HepG2 (cell line): ENCODE results near the gene TM4SF1. TPM values are rescaled to one million over a fixed set of nuclear protein-coding genes. Genes with fewer than 3 reads are reported as not detected.

Experiments
- CBFB ChIP-seq: sonication (generic); formaldehyde crosslinking; IDR thresholded peaks from 2 replicates; pipeline ENCODE4 v1.4.0; 2020; ENCODE audit warnings: missing genetic modification reagents
- CENPT ChIP-seq: sonication (generic); formaldehyde crosslinking; IDR thresholded peaks from 2 replicates; pipeline ENCODE4 v1.8.0; 2022; ENCODE audit warnings: low read depth, mild to moderate bottlenecking, moderate library complexity, missing genetic modification reagents
- CREM ChIP-seq, 2 experiments: sonication (generic) in 1 of 2; formaldehyde crosslinking in 1 of 2; IDR thresholded peaks; 2 replicates each; pipeline versions ENCODE4 v1.4.0 to v1.6.1; 2016 to 2020; ENCODE audit warnings: antibody characterized with exemption in 1 of 2, mild to moderate bottlenecking in 1 of 2, missing genetic modification reagents in 1 of 2
- FOXP1 ChIP-seq, 2 experiments: fragments of 450-650 bp in 1 of 2; IDR thresholded peaks; 2 replicates each; pipeline ENCODE4 v1.6.1; 2017 to 2018; ENCODE audit warnings: antibody characterized with exemption in 1 of 2
- ISL2 ChIP-seq: sonication (generic); formaldehyde crosslinking; IDR thresholded peaks from 2 replicates; pipeline ENCODE4 v1.5.0; 2020; ENCODE audit warnings: missing genetic modification reagents
- NCOA2 ChIP-seq: sonication (generic); formaldehyde crosslinking; IDR thresholded peaks from 2 replicates; pipeline ENCODE4 v1.8.0; 2022; ENCODE audit warnings: inconsistent platforms
- RBM39 ChIP-seq: fragments of 200-400 bp; formaldehyde crosslinking; IDR thresholded peaks from one replicate; pipeline ENCODE4 v1.6.1; 2018; ENCODE audit warnings: antibody characterized with exemption, mild to moderate bottlenecking, low read depth, low read length; ENCODE audit not compliant: poor library complexity, severe bottlenecking
- SRF ChIP-seq: IDR thresholded peaks from 2 replicates; pipeline ENCODE4 v1.6.1; 2011; ENCODE audit warnings: mild to moderate bottlenecking, low read depth, low read length, moderate library complexity
- TOPORS ChIP-seq: sonication (generic); formaldehyde crosslinking; IDR thresholded peaks from 2 replicates; pipeline ENCODE4 v1.8.0; 2023; ENCODE audit warnings: mild to moderate bottlenecking, missing genetic modification reagents
- ZFP37 ChIP-seq: sonication (generic); formaldehyde crosslinking; IDR thresholded peaks from 2 replicates; pipeline ENCODE4 v1.4.0; 2020; ENCODE audit warnings: missing genetic modification reagents, borderline replicate concordance
- ZNF17 ChIP-seq: sonication (generic); formaldehyde crosslinking; IDR thresholded peaks from 2 replicates; pipeline ENCODE4 v1.5.0; 2020; ENCODE audit warnings: mild to moderate bottlenecking, missing genetic modification reagents
- ZNF282 ChIP-seq: fragments of 450-650 bp; IDR thresholded peaks from 2 replicates; pipeline ENCODE4 v1.6.1; 2018; ENCODE audit not compliant: partially characterized antibody
- ZNF441 ChIP-seq: sonication (generic); formaldehyde crosslinking; IDR thresholded peaks from 2 replicates; pipeline ENCODE4 v1.7.0; 2021; ENCODE audit warnings: missing genetic modification reagents, borderline replicate concordance
- ZNF468 ChIP-seq: sonication (generic); formaldehyde crosslinking; IDR thresholded peaks from 2 replicates; pipeline ENCODE4 v1.8.0; 2022; ENCODE audit warnings: mild to moderate bottlenecking, moderate library complexity, missing genetic modification reagents
- ZNF501 ChIP-seq: sonication (generic); formaldehyde crosslinking; IDR thresholded peaks from 2 replicates; pipeline ENCODE4 v1.5.1; 2020; ENCODE audit warnings: mild to moderate bottlenecking, moderate library complexity, missing genetic modification reagents
- ZNF703 ChIP-seq: sonication (generic); formaldehyde crosslinking; IDR thresholded peaks from 2 replicates; pipeline ENCODE4 v1.5.1; 2020; ENCODE audit warnings: missing genetic modification reagents, mild to moderate bottlenecking, moderate library complexity, borderline replicate concordance
- ZNF749 ChIP-seq: sonication (generic); formaldehyde crosslinking; IDR thresholded peaks from 2 replicates; pipeline ENCODE4 v1.8.0; 2022; ENCODE audit warnings: mild to moderate bottlenecking, missing genetic modification reagents, moderate library complexity, borderline replicate concordance
- ZNF788 ChIP-seq: sonication (generic); formaldehyde crosslinking; IDR thresholded peaks from 2 replicates; pipeline ENCODE4 v1.5.0; 2020; ENCODE audit warnings: mild to moderate bottlenecking, missing genetic modification reagents, borderline replicate concordance
- polyA plus RNA-seq, 8 experiments: library from polyadenylated mRNA; depleted of rRNA in 3 of 8; stranded (reverse) in 7 of 8; unstranded in 1 of 8; fragments of >200 nt; fragmentation: Illumina TruSeq in 4 of 8; extraction: Trizol in 4 of 8; gene quantifications; 2 replicates each; pipeline versions ENCODE4 v1.2.1 to v1.2.3, GENCODE V29; 2011 to 2016; ENCODE audit warnings: low read depth in 4 of 8, missing spikeins in 1 of 8, mixed read lengths in 1 of 8; ENCODE audit not compliant: insufficient read depth in 1 of 8
- total RNA-seq, 5 experiments: library from RNA; depleted of rRNA; stranded (reverse); fragments of >200 nt; fragmentation: Illumina TruSeq; extraction: Trizol; gene quantifications; 2 replicates each; pipeline ENCODE4 v1.2.3, GENCODE V29; 2016; ENCODE audit warnings: low read depth in 1 of 5
- TF ChIP-seq, protein P1 (sequence below): sonication (generic); formaldehyde crosslinking; IDR thresholded peaks from 2 replicates; pipeline ENCODE4 v1.9.0; 2021; ENCODE audit warnings: missing genetic modification reagents, mild to moderate bottlenecking, borderline replicate concordance
- TF ChIP-seq, protein P2 (sequence below): sonication (generic); formaldehyde crosslinking; IDR thresholded peaks from 2 replicates; pipeline ENCODE4 v1.5.1; 2020; ENCODE audit warnings: missing genetic modification reagents, mild to moderate bottlenecking, borderline replicate concordance
- TF ChIP-seq, protein P3 (sequence below): sonication (generic); formaldehyde crosslinking; IDR thresholded peaks from 2 replicates; pipeline ENCODE4 v1.4.0; 2020; ENCODE audit warnings: low read depth, missing genetic modification reagents

TM4SF1 gene
- total and polyA plus RNA-seq, 2 of the 13 experiments (the other 11 are each of a cell fraction or from before 2014, with no cell fraction given) = 431 to 1,359 TPM

DNA sequence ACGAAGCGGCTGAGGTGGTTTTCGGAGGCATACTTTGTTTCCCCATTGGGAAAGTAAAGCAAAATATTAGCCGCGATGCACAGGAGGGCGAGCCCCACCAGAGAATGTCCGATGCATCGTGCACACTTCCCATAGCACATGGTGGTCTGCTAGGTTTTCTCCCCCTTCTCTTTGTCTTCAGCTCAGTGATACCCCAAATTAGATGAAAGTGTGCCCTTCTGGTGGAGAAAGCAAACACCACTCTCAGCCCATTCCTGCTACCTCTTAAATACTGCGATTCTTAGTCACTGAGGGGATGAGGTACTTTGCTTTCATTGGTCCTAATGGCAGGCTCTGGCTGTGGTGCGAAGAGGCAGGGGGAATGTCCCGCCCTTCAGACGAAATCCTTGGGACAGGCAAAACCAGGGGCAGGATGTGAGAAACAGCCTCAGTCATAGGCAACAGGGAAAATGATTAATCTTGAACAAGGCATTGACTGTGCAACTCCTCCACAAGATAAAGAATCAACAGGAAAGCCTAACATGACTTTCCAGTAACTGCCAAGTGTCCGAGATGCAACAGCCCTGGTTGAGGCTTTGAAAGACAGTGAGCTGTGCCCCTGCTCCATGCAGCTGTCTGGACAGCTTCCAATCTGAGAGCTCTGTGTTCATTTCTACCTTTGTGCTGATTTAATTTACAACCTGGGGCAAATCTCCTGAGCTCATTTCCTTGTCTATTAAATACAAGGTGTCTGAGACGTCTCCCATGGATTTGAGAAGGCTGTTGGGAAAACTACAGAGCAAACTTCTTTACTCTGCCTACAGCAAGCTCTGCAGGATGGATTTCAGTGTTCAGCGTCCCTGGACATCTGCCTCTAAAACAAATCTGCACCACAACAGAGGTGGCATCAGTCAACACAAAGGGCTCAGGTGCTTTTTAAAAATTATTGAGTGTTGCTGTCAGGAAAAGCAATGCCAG lies at the start of gene TM4SF1 (continued):
- TF ChIP-seq, protein P1, sequence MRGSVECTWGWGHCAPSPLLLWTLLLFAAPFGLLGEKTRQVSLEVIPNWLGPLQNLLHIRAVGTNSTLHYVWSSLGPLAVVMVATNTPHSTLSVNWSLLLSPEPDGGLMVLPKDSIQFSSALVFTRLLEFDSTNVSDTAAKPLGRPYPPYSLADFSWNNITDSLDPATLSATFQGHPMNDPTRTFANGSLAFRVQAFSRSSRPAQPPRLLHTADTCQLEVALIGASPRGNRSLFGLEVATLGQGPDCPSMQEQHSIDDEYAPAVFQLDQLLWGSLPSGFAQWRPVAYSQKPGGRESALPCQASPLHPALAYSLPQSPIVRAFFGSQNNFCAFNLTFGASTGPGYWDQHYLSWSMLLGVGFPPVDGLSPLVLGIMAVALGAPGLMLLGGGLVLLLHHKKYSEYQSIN (CRISPR knock-in tag) = no peak
- TF ChIP-seq SRF = no peak
- TF ChIP-seq ZNF749 = peak; percentile 47; the same call in 1 of the 2 replicates
- TF ChIP-seq ZNF703 (CRISPR knock-in tag) = no peak
- TF ChIP-seq ZNF468 (CRISPR knock-in tag) = no peak
- no peak for TF ChIP-seq ZNF282
- TF ChIP-seq ZFP37 (CRISPR knock-in tag) = peak; percentile 61; the same call in 1 of the 2 replicates
- TF ChIP-seq FOXP1 (IDR thresholded peaks at IDR 0.05) = no peak
- peak; percentile 47; the same call in 1 of the 2 replicates for TF ChIP-seq FOXP1 (CRISPR knock-in tag; IDR thresholded peaks at IDR 0.05)
- TF ChIP-seq, protein P2, sequence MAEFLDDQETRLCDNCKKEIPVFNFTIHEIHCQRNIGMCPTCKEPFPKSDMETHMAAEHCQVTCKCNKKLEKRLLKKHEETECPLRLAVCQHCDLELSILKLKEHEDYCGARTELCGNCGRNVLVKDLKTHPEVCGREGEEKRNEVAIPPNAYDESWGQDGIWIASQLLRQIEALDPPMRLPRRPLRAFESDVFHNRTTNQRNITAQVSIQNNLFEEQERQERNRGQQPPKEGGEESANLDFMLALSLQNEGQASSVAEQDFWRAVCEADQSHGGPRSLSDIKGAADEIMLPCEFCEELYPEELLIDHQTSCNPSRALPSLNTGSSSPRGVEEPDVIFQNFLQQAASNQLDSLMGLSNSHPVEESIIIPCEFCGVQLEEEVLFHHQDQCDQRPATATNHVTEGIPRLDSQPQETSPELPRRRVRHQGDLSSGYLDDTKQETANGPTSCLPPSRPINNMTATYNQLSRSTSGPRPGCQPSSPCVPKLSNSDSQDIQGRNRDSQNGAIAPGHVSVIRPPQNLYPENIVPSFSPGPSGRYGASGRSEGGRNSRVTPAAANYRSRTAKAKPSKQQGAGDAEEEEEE = no peak
- TF ChIP-seq ISL2 (CRISPR knock-in tag) = peak; percentile 84
- TF ChIP-seq TOPORS (CRISPR knock-in tag) = no peak
- no peak for TF ChIP-seq RBM39
- no peak for TF ChIP-seq ZNF788 (CRISPR knock-in tag)
- TF ChIP-seq, protein P3, sequence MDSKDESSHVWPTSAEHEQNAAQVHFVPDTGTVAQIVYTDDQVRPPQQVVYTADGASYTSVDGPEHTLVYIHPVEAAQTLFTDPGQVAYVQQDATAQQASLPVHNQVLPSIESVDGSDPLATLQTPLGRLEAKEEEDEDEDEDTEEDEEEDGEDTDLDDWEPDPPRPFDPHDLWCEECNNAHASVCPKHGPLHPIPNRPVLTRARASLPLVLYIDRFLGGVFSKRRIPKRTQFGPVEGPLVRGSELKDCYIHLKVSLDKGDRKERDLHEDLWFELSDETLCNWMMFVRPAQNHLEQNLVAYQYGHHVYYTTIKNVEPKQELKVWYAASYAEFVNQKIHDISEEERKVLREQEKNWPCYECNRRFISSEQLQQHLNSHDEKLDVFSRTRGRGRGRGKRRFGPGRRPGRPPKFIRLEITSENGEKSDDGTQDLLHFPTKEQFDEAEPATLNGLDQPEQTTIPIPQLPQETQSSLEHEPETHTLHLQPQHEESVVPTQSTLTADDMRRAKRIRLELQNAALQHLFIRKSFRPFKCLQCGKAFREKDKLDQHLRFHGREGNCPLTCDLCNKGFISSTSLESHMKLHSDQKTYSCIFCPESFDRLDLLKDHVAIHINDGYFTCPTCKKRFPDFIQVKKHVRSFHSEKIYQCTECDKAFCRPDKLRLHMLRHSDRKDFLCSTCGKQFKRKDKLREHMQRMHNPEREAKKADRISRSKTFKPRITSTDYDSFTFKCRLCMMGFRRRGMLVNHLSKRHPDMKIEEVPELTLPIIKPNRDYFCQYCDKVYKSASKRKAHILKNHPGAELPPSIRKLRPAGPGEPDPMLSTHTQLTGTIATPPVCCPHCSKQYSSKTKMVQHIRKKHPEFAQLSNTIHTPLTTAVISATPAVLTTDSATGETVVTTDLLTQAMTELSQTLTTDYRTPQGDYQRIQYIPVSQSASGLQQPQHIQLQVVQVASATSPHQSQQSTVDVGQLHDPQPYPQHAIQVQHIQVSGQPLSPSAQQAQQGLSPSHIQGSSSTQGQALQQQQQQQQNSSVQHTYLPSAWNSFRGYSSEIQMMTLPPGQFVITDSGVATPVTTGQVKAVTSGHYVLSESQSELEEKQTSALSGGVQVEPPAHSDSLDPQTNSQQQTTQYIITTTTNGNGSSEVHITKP = peak; percentile 41; the same call in 1 of the 2 replicates
- peak; percentile 31; the same call in 1 of the 2 replicates for TF ChIP-seq CBFB (CRISPR knock-in tag)
- peak; percentile 84 for TF ChIP-seq NCOA2
- TF ChIP-seq ZNF501 (CRISPR knock-in tag) = no peak
- no peak for TF ChIP-seq CENPT (CRISPR knock-in tag)
- TF ChIP-seq CREM (IDR thresholded peaks at IDR 0.05) = peak; percentile 74
- no peak for TF ChIP-seq CREM (CRISPR knock-in tag; IDR thresholded peaks at IDR 0.05)
- TF ChIP-seq ZNF17 = no peak
- peak; percentile 52; the same call in 1 of the 2 replicates for TF ChIP-seq ZNF441
